Skeletal muscle cell (primary cell): Measurements from ENCODE around the gene DNAJC27.

ENCODE experiments used
- DNase-seq: peaks from one replicate; pipeline ENCODE4 v3.0.0-alpha.2; 2010; ENCODE audit warnings: low read depth
- H3K4me3 ChIP-seq: 2 replicates; pipeline ENCODE4 v1.5.1; 2011; ENCODE audit warnings: low read depth, mild to moderate bottlenecking, control low read depth, low read length, moderate library complexity

The DNAJC27 gene

GRCh38 chr2:24930768-24931167, 41.0 kb downstream of the DNAJC27 start:
- DNase-seq: no peak
- H3K4me3 ChIP-seq: no peak overlapping the region

- H3K4me3 ChIP-seq: no peak overlapping the region
- no peak for DNase-seq
Observed at GRCh38 chr2:24929230-24929629, 42.5 kb downstream of the DNAJC27 start.

GRCh38 chr2:24928036-24928435, 43.7 kb downstream of the DNAJC27 start:
- no peak overlapping the region for H3K4me3 ChIP-seq
- no peak for DNase-seq

- no peak for DNase-seq
- no peak overlapping the region for H3K4me3 ChIP-seq
Observed at GRCh38 chr2:24926602-24927252, 45.0 kb downstream of the DNAJC27 start.

- DNase-seq: no peak
- H3K4me3 ChIP-seq: no peak overlapping the region
Observed at GRCh38 chr2:24926220-24926601, 45.5 kb downstream of the DNAJC27 start.

- no peak overlapping the region for H3K4me3 ChIP-seq
Observed at GRCh38 chr2:24925815-24926214, 45.9 kb downstream of the DNAJC27 start.

DNA sequence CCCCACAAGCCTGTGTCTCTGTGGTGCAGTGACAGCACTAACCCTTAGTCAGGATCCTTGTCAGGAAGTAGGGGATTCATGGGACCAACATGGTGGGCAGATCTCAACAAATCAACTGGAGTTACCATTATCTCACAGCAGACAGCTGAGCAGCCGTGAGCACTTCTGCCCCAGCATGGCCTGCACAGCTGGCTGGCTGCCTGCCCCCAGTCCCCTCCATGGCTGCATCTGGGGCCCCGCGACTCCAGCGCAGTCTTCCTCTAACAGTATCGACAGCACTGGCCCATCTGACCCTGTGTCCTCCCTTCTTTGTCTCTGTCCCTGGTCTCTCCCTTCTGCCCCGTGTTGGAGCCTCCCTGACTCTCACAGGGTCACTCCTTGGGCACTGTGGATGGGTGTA, 47.0 kb downstream of the DNAJC27 start:
- no peak for DNase-seq
- no peak overlapping the region for H3K4me3 ChIP-seq

More at GRCh38 chr2:24925815-24926214, 45.9 kb downstream of the DNAJC27 start:
- no peak for DNase-seq

DNA sequence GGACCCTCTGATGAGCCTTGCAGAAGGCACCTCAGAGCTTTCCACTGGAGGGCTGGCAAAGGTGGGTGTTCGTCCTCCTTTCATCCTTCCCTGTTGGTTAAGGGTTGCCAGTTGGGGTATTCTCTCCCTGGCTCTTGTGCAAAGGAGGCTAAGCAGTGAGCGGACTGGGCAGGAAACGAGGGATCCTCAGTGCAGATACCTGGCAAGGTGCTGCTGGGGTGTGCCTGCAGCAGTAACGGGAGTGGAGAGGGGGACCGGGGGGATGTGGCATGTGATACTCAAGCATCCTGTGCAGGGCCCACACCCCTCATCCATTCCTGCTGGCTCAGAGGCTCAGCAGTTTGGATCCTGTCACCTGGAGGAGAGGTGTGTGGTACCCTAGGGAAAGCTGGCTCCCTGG, 47.5 kb downstream of the DNAJC27 start:
- H3K4me3 ChIP-seq: no peak overlapping the region
- DNase-seq: no peak

GRCh38 chr2:24923106-24923505, 48.6 kb downstream of the DNAJC27 start:
- DNase-seq: no peak
- H3K4me3 ChIP-seq: no peak overlapping the region

- no peak overlapping the region for H3K4me3 ChIP-seq
- no peak for DNase-seq
Observed at GRCh38 chr2:24922556-24922955, 49.2 kb downstream of the DNAJC27 start.

DNA sequence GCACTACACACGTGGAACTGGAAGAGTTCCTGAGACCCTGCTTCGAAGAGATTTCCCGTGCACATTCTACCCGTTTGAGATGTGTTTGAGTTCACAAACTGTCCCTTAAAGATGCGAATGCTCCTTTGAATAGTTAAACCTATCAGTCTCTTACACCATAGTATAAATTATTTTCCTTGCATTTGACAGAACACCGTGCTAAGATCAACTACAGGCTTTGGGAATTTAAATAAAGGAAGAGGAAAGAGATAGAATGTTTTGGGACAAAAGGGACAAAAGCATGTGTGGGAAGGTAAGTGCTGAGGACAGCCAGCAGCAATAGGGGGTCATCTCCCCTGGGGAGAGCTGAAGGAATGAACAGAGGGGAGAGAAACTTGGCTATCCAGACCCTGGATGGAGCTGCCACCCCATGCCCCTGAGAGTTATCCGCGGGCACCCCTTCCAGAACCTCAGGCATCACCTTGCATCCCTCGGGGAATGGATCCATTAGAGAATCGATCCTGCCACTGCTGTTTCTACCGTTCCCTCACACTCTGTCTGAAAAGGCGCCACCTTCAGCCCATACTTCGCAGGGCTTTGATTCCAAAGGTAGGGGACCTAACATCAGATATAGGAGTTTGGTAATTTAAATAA, 50.8 kb downstream of the DNAJC27 start:
- H3K4me3 ChIP-seq: peak overlapping the region; percentile 58
- DNase-seq: no peak

- H3K4me3 ChIP-seq: peak within 1 kb of the TSS; percentile 58
- no peak for DNase-seq
Observed at GRCh38 chr2:24920098-24920808, 51.5 kb downstream of the DNAJC27 start, which contains the start of gene ADCY3. Gene ADCY3, minus strand, starts transcription at chr2:24920237. Its CDS starts 1,250 bp downstream, at chr2:24918987.

GRCh38 chr2:24919506-24920097, 52.2 kb downstream of the DNAJC27 start:
- H3K4me3 ChIP-seq: peak overlapping the region; percentile 58
- DNase-seq: no peak

- peak overlapping the region; percentile 58 for H3K4me3 ChIP-seq
- no peak for DNase-seq
Observed at GRCh38 chr2:24919037-24919505, 52.7 kb downstream of the DNAJC27 start.

GRCh38 chr2:24918326-24919036, 53.3 kb downstream of the DNAJC27 start:
- peak overlapping the region; percentile 58 for H3K4me3 ChIP-seq

GRCh38 chr2:24917731-24918325, 53.9 kb downstream of the DNAJC27 start:
- no peak overlapping the region for H3K4me3 ChIP-seq
- DNase-seq: no peak

More at GRCh38 chr2:24918326-24919036, 53.3 kb downstream of the DNAJC27 start:
- no peak for DNase-seq

- no peak for DNase-seq
Observed at GRCh38 chr2:24917086-24917485, 54.7 kb downstream of the DNAJC27 start.

DNA sequence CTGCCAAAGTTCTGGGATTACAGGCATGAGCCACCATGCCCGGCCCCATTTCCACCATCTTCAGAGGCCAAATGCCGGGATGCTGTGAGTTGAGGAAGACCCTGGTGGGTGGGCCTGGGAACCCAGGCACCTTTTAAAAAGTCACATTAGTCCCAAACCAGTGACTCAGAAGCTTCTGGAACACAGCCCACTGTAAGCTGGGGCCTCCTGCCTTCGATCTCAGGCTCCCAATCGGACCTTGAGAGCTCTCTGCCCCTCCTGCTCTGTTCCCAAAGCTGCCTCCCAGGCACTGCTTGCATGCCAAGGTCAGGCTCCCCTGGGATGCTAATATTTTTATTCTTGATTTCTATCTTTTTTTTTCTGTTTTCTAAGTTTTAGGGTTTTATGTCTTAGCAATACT, 56.0 kb downstream of the DNAJC27 start:
- no peak for DNase-seq
- H3K4me3 ChIP-seq: no peak overlapping the region

More at GRCh38 chr2:24917086-24917485, 54.7 kb downstream of the DNAJC27 start:
- no peak overlapping the region for H3K4me3 ChIP-seq

- H3K4me3 ChIP-seq: no peak overlapping the region
- DNase-seq: no peak
Observed at GRCh38 chr2:24915175-24915574, 56.6 kb downstream of the DNAJC27 start.
